Epithelial cell of esophagus (primary cell): ENCODE measurements around the gene KIF16B.
A peak's percentile ranks its signal among the peaks of the same experiment; 100 is the strongest.

Experiments used
- DNase-seq: peaks from one replicate; pipeline ENCODE4 v3.0.0; 2010; ENCODE audit warnings: low read depth
- H3K4me3 ChIP-seq: 2 replicates; pipeline ENCODE4 v1.5.1; 2011; ENCODE audit warnings: mild to moderate bottlenecking, low read length, control low read depth
- TF ChIP-seq, protein P1 (sequence below): IDR thresholded peaks from 2 replicates; pipeline ENCODE4 v1.5.1; 2011; ENCODE audit warnings: low read depth, mild to moderate bottlenecking, low read length, control low read depth, inconsistent platforms; ENCODE audit not compliant: insufficient read depth; ENCODE audit errors: missing control alignments

Gene KIF16B

DNA sequence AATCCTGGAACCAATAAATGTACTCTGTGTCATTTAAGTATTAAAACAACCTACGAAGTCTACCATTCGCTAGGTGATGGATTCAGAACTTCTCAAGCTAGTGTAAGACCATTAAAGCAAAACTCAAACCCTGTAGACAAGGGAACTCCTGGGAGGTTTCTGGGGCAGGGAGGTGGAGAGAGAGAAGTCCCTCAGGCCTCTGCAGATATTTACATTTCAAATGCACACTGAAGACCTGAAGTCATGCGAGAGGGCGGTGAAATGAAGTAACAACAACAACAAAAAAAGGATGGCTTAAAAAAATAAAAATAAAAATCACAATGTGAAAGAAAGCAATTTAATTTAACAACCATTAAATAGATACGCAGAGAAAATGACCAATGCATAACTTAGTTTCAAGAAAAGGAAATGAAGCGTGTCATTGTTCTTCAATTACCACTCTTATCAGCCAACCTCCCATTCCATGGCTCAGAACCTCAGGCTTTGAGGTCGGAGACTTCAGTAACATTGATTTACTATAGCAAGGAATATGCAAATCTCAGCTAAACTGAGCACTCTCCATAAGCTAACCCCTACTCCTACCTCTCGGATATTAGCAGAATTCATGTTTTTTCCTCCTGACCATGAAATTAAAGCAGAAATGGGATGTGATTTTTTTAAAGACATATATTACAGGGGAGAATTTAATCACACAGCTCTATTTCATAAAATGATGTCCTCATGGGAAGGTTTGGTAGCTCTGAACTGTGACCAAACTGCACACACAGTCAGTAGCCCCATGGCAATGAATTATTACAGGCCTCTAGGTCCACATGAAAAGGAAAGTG is 140.6 kb downstream of the KIF16B start:
- TF ChIP-seq, protein P1, sequence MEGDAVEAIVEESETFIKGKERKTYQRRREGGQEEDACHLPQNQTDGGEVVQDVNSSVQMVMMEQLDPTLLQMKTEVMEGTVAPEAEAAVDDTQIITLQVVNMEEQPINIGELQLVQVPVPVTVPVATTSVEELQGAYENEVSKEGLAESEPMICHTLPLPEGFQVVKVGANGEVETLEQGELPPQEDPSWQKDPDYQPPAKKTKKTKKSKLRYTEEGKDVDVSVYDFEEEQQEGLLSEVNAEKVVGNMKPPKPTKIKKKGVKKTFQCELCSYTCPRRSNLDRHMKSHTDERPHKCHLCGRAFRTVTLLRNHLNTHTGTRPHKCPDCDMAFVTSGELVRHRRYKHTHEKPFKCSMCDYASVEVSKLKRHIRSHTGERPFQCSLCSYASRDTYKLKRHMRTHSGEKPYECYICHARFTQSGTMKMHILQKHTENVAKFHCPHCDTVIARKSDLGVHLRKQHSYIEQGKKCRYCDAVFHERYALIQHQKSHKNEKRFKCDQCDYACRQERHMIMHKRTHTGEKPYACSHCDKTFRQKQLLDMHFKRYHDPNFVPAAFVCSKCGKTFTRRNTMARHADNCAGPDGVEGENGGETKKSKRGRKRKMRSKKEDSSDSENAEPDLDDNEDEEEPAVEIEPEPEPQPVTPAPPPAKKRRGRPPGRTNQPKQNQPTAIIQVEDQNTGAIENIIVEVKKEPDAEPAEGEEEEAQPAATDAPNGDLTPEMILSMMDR: no peak
- H3K4me3 ChIP-seq: no peak overlapping the region
- no peak for DNase-seq

DNA sequence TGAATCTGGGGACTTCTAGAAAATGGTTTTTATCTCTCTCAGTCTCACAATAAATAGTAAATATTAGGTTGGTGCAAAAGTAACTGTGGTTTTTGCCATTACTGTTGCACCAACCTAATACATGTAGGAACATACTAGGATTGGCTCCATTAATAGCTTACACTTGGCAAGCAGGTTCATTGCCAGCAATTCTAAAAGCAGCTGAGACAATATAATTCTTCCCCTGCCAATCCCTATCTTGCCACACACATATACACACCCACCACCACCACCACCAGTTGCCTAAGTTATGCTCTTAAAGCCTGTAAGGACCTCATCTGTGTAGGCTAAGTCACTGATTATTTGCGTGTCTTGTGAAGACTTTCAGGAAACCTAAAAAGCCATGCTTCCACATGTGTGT is 145.1 kb downstream of the KIF16B start:
- TF ChIP-seq, protein P1: no peak
- DNase-seq: no peak
- no peak overlapping the region for H3K4me3 ChIP-seq

DNA sequence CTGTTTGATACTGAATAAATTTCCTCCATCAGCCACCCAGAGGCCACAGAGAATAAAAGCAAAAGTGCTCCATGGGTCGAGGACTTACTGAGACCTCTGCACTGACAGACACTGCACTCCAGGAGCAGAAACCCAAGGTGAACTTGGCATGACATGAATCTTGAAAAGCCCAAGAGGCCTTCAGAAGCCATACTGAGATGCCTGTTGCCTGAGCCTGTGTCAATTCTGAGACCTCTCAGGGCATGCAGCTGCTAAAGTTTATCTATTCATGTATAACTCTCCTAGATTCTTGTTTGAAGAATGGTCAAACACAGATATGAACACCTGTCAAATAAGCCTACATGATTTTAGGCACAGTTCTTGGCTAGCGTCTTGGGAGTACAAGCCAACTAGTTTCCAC is 145.7 kb downstream of the KIF16B start:
- TF ChIP-seq, protein P1: no peak
- H3K4me3 ChIP-seq: no peak overlapping the region
- DNase-seq: no peak

DNA sequence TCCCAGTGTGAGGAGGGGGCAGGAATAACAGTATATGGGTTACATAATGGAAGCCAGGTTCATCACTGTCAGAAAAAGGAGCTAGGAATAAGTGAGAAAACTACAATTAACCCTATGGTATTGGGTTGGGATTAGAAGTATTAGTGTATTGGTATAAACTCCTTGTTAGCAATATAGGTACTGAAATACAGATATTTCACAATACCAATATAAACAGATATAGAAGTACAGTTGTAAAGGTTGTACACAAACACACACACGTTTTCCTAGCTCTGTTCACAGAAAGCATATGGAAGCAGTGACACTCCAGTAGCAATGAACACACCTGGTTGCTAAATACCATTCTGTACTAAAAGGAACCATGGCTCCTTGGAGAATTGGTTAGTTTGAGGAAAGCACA is 148.5 kb downstream of the KIF16B start:
- TF ChIP-seq, protein P1: no peak
- DNase-seq: no peak
- H3K4me3 ChIP-seq: no peak overlapping the region

DNA sequence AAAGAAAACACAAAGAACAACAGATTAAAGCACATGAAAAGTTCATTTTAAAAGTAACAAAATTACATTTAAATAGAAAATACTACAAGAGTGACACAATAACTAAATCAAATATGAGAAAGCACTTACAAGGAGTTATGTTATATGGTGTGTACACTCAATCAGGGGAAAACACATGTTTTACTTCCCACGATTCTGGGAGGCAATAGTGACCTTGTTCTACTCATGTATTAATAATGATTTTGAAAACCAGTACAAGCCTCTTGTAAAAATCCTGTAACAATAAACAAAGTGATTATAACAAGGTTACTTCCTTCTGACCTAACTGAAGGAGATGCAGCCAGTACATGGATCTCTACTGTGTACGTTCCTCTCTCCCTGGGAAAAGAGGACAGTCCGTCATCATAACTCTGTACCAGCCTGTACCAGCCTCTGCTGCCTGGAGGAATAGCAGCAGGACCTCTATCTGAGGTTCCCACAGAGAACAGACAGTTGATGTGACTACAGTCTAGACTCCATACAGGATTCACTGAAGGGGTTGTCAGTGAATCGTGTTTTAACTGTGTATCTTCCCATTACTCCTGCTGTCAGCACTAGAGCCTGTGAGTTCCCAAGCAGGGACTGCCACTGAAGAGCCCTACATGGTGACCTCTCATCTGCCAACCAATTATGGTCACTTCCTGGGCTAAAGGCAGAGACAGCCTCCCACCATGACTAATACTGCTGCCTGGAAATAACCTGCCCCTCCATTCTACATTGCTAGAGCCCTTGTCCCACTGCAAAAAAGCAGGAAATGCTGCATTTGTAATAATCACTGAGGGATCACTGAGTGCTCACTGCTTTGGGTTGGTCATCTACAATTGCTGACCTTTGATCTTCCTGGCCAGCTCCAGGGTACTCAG is 149.7 kb downstream of the KIF16B start:
- TF ChIP-seq, protein P1: no peak
- DNase-seq: no peak
- H3K4me3 ChIP-seq: no peak overlapping the region

DNA sequence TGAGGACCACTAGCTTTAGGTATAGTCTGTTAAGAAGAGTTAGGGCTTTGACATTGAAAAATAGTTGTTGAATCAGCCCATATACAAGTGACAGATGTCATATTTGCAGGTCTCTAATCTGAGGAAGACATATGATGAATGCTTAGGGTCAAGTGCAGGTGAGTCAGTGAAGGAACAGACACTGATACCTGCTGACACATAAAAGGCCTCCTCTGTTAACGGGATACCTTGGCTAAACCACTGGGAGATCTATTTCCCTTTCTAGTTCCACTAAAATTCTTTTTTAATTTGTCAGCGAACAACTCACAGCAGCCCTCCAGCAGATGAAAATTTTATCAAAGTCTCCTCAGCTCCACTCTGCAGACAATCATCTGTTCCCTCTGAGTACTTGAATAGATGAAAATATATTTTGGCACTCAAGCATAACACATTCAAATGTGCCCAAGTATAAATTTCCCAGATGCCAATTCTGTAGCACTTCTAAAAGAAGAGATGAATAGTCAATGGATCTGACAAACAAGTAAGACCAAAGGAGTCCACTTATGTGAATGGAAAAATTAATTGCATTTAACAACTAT is 154.0 kb downstream of the KIF16B start:
- TF ChIP-seq, protein P1: no peak

More for the DNA sequence above, 154.0 kb downstream of the KIF16B start:
- peak; percentile 59 for DNase-seq
- no peak overlapping the region for H3K4me3 ChIP-seq
